Upper lobe of right lung (tissue), 1 donor: Measurements from ENCODE around the gene ABCA3. TPM values are rescaled to one million over a fixed set of nuclear protein-coding genes. Genes with fewer than 3 reads are reported as not detected.
A peak's percentile ranks its signal among the peaks of the same experiment; 100 is the strongest.
"Not testable (repeated sequence)": the region's sequence is repeated elsewhere in the genome, so short reads cannot be mapped to it uniquely, and the experiment has no call there.

Experiments
- ATAC-seq: fragments of 200-7000 bp; cut with Tn5 transposase; one replicate; pipeline ENCODE4 v1.9.1; 2020; ENCODE audit warnings: mild to moderate bottlenecking, moderate library complexity
- DNase-seq: peaks from one replicate; pipeline ENCODE4 v3.0.0-alpha.2; 2020
- H3K27ac ChIP-seq: fragments of 200-600 bp; one replicate; pipeline ENCODE4 v1.8.0; 2022
- H3K27me3 ChIP-seq: fragments of 200-600 bp; one replicate; pipeline ENCODE4 v1.8.0; 2022; ENCODE audit warnings: mild to moderate bottlenecking
- H3K36me3 ChIP-seq: fragments of 200-600 bp; one replicate; pipeline ENCODE4 v1.8.0; 2022
- H3K4me1 ChIP-seq: fragments of 200-600 bp; one replicate; pipeline ENCODE4 v1.8.0; 2022
- H3K4me3 ChIP-seq: fragments of 200-600 bp; one replicate; pipeline ENCODE4 v1.8.0; 2022; ENCODE audit warnings: mild to moderate bottlenecking
- H3K9me3 ChIP-seq: fragments of 200-600 bp; one replicate; pipeline ENCODE4 v1.8.0; 2022
- CTCF ChIP-seq: fragments of 200-600 bp; IDR thresholded peaks from one replicate; pipeline ENCODE4 v1.8.0; 2022; ENCODE audit warnings: antibody characterized with exemption
- intact Hi-C: fragments of 100-400 bp; cut with DNase I; formaldehyde crosslinking; loops from one replicate; pipeline ENCODE4 v1.11.0; 2022
- total RNA-seq: library from RNA; stranded (reverse); fragmentation: NEBNext Ultra II Directional; extraction: Animal tissue kit (Norgen Biotek cat#: 25700); gene quantifications from one replicate; pipeline ENCODE4 v1.2.1, GENCODE V29; 2021
- donor health status: DM: no; HTN: yes; CAD: no; lungs with severe emphysema.

Gene ABCA3
- total RNA-seq, 1 donor from 2014 or later, result 598 TPM

GRCh38 chr16:2271848-2272461 lies 68.6 kb downstream of the ABCA3 start:
- H3K4me1 ChIP-seq, result peaks cover 14% of the 10 kb centered on the region
- peaks cover 7% of the 10 kb centered on the region for H3K36me3 ChIP-seq
- ATAC-seq (no peak), DNase-seq (peak; percentile 76)
- H3K27me3 ChIP-seq, result no peaks in the 10 kb centered on the region
- H3K4me3 ChIP-seq, result no peak overlapping the region
- H3K9me3 ChIP-seq, result no peaks in the 10 kb centered on the region
- intact Hi-C loops, result no loop called here
- H3K27ac ChIP-seq, result no peak overlapping the region
- no peak for TF ChIP-seq CTCF

GRCh38 chr16:2270588-2271470 lies 69.7 kb downstream of the ABCA3 start:
- intact Hi-C loops, result no loop called here
- no peak overlapping the region for H3K4me3 ChIP-seq
- no peak for TF ChIP-seq CTCF
- H3K27me3 ChIP-seq, result no peaks in the 10 kb centered on the region
- ATAC-seq, result peak; percentile 0
- no peaks in the 10 kb centered on the region for H3K36me3 ChIP-seq
- no peaks in the 10 kb centered on the region for H3K9me3 ChIP-seq
- peaks cover 22% of the 10 kb centered on the region for H3K4me1 ChIP-seq
- H3K27ac ChIP-seq, result no peak overlapping the region
- peak; percentile 79 for DNase-seq

GRCh38 chr16:2270070-2270462 lies 70.5 kb downstream of the ABCA3 start:
- Histone ChIP-seq H3K9me3 (no peaks in the 10 kb centered on the region), H3K4me3 (no peak overlapping the region), H3K27me3 (no peaks in the 10 kb centered on the region), H3K4me1 (peaks cover 29% of the 10 kb centered on the region), H3K36me3 (peaks cover 2% of the 10 kb centered on the region), H3K27ac (no peak overlapping the region)
- no peak for ATAC-seq
- intact Hi-C loops, result no loop called here
- no peak for DNase-seq
- TF ChIP-seq CTCF, result no peak

- Histone ChIP-seq H3K9me3 (no peaks in the 10 kb centered on the region), H3K27me3 (no peaks in the 10 kb centered on the region), H3K4me1 (peaks cover 31% of the 10 kb centered on the region), H3K4me3 (peak within 1 kb of the TSS; percentile 91), H3K36me3 (peaks cover 16% of the 10 kb centered on the region), H3K27ac (peak within 1 kb of the TSS; percentile 97)
- DNase-seq (peak; percentile 99), ATAC-seq (peak; percentile 88)
- no peak for TF ChIP-seq CTCF
- intact Hi-C loops, result no loop called here
Measured at GRCh38 chr16:2267913-2268666, 72.4 kb downstream of the ABCA3 start, which contains the start of gene RNPS1. TSS of gene RNPS1 (minus strand) at chr16:2268126. CDS start at chr16:2264643, 3,483 bp downstream.

GRCh38 chr16:2267505-2267912 lies 73.0 kb downstream of the ABCA3 start:
- H3K9me3 ChIP-seq, intact Hi-C loops, DNase-seq, H3K27me3 ChIP-seq: not testable (repeated sequence)
- ATAC-seq, result peak; percentile 71
- Histone ChIP-seq H3K36me3 (peaks cover 22% of the 10 kb centered on the region), H3K27ac (peak overlapping the region; percentile 97), H3K4me3 (peak overlapping the region; percentile 91), H3K4me1 (peaks cover 31% of the 10 kb centered on the region)

- H3K27me3 ChIP-seq, DNase-seq, H3K9me3 ChIP-seq, ATAC-seq, H3K27ac ChIP-seq, intact Hi-C loops: not testable (repeated sequence)
- Histone ChIP-seq H3K36me3 (peaks cover 28% of the 10 kb centered on the region), H3K4me3 (peak overlapping the region; percentile 91), H3K4me1 (peaks cover 31% of the 10 kb centered on the region)
Measured at GRCh38 chr16:2266887-2267286, 73.6 kb downstream of the ABCA3 start.

GRCh38 chr16:2263026-2263425 lies 77.5 kb downstream of the ABCA3 start:
- DNase-seq, H3K27ac ChIP-seq, H3K9me3 ChIP-seq, H3K4me3 ChIP-seq, H3K27me3 ChIP-seq, ATAC-seq, intact Hi-C loops: not testable (repeated sequence)
- Histone ChIP-seq H3K36me3 (peaks cover 67% of the 10 kb centered on the region), H3K4me1 (peaks cover 17% of the 10 kb centered on the region)
